Tibial nerve (tissue), 3 donors: ENCODE results near the gene EBF3.

ENCODE experiments used
- CTCF ChIP-seq, 5 experiments: fragments of 200-600 bp in 3 of 5; fragments of 450-650 bp in 2 of 5; sonication (generic) in 3 of 5; IDR thresholded peaks; one replicate each; pipeline ENCODE4 v1.5.1; 2016 to 2019; ENCODE audit warnings: antibody characterized with exemption in 5 of 5, mild to moderate bottlenecking in 3 of 5, moderate library complexity in 2 of 5
- POLR2A ChIP-seq, 2 donors: fragments of 450-650 bp; IDR thresholded peaks; one replicate each; pipeline ENCODE4 v1.6.1; 2017; ENCODE audit warnings: antibody characterized with exemption in 2 of 2, mild to moderate bottlenecking in 2 of 2, moderate library complexity in 2 of 2

GRCh38 chr10:129869596-129870473 is 94.2 kb downstream of the EBF3 start:
- TF ChIP-seq POLR2A (IDR thresholded peaks at IDR 0.05), result no peak
- TF ChIP-seq CTCF (IDR thresholded peaks at IDR 0.05), result no peak
